CD4-positive, alpha-beta memory T cell (primary cell): ENCODE results near the gene AXIN1. TPM values are rescaled to one million over a fixed set of nuclear protein-coding genes. Genes with fewer than 3 reads are reported as not detected.

ENCODE experiments used
- CTCF ChIA-PET: fragments of 350-600 bp; sonication (Branson Sonifier 250); formaldehyde crosslinking; loops from one replicate; lab custom pipeline; 2021; ENCODE audit warnings: inconsistent platforms; ENCODE audit not compliant: partially characterized antibody; lab: Charles Lee
- POLR2A ChIA-PET: fragments of 350-600 bp; sonication (Branson Sonifier 250); formaldehyde crosslinking; loops from one replicate; lab custom pipeline; 2021; ENCODE audit not compliant: partially characterized antibody; lab: Charles Lee
- DNase-seq, 5 donors: peaks; one replicate each; pipeline versions ENCODE4 v3.0.0 to v3.0.0-alpha.2; 2020 to 2022; ENCODE audit warnings: mixed read lengths in 1 of 5
- H3K27ac ChIP-seq: one replicate; pipeline ENCODE4 v1.7.0; 2013; ENCODE audit warnings: low read depth, low read length
- H3K27me3 ChIP-seq: 2 replicates; pipeline ENCODE4 v1.7.0; 2013; ENCODE audit warnings: mild to moderate bottlenecking, low read length, moderate library complexity; ENCODE audit not compliant: insufficient read depth
- H3K36me3 ChIP-seq: 2 replicates; pipeline ENCODE4 v1.7.0; 2013; ENCODE audit warnings: mild to moderate bottlenecking, low read length, moderate library complexity; ENCODE audit not compliant: insufficient read depth
- H3K4me1 ChIP-seq: 2 replicates; pipeline ENCODE4 v1.7.0; 2013; ENCODE audit warnings: mild to moderate bottlenecking, low read length, moderate library complexity; ENCODE audit not compliant: insufficient read depth
- H3K4me3 ChIP-seq, 2 donors: one replicate each; pipeline ENCODE4 v1.7.0; 2013; ENCODE audit warnings: low read length in 2 of 2, mild to moderate bottlenecking in 1 of 2
- H3K9me3 ChIP-seq, 2 donors: one replicate each; pipeline ENCODE4 v1.7.0; 2013; ENCODE audit warnings: low read length in 2 of 2, control low read depth in 1 of 2; ENCODE audit not compliant: control insufficient read depth in 1 of 2
- H3K27ac Mint-ChIP-seq, 7 donors: one replicate each; pipeline ENCODE4 v1.8.0; 2020 to 2021; ENCODE audit warnings: mixed read lengths in 7 of 7, mild to moderate bottlenecking in 6 of 7, inconsistent platforms in 3 of 7, moderate library complexity in 3 of 7
- H3K27me3 Mint-ChIP-seq, 2 donors: one replicate each; pipeline ENCODE4 v1.8.0; 2020 to 2021; ENCODE audit warnings: mixed read lengths in 2 of 2
- H3K36me3 Mint-ChIP-seq, 2 donors: one replicate each; pipeline ENCODE4 v1.8.0; 2020 to 2021; ENCODE audit warnings: mixed read lengths in 2 of 2, inconsistent platforms in 1 of 2, mild to moderate bottlenecking in 1 of 2
- H3K4me1 Mint-ChIP-seq, 4 donors: one replicate each; pipeline ENCODE4 v1.8.0; 2020 to 2021; ENCODE audit warnings: mixed read lengths in 4 of 4, mild to moderate bottlenecking in 1 of 4
- H3K4me3 Mint-ChIP-seq, 8 donors: one replicate each; pipeline ENCODE4 v1.8.0; 2020 to 2021; ENCODE audit warnings: mixed read lengths in 8 of 8, mild to moderate bottlenecking in 7 of 8, moderate library complexity in 6 of 8, inconsistent platforms in 3 of 8
- H3K9me3 Mint-ChIP-seq, 8 donors: one replicate each; pipeline ENCODE4 v1.8.0; 2020 to 2021; ENCODE audit warnings: mixed read lengths in 8 of 8, mild to moderate bottlenecking in 5 of 8, inconsistent platforms in 3 of 8, moderate library complexity in 1 of 8
- intact Hi-C: fragments of 100-400 bp; cut with micrococcal nuclease; formaldehyde crosslinking; loops from one replicate; pipeline ENCODE4 v1.15.1; 2023
- polyA plus RNA-seq, 2 donors: library from polyadenylated mRNA; unstranded; fragments of 300-500 nt; fragmentation: Illumina TruSeq; gene quantifications; one replicate each; pipeline ENCODE4 v1.2.3, GENCODE V29; 2021
- total RNA-seq, 2 experiments: library from RNA; stranded (reverse); gene quantifications; one replicate each; pipeline ENCODE4 v1.2.3, GENCODE V29; 2021

The AXIN1 gene
- total and polyA plus RNA-seq, 4 experiments from 2014 or later: 0.67 to 43.0 (median 23.2) TPM

DNA sequence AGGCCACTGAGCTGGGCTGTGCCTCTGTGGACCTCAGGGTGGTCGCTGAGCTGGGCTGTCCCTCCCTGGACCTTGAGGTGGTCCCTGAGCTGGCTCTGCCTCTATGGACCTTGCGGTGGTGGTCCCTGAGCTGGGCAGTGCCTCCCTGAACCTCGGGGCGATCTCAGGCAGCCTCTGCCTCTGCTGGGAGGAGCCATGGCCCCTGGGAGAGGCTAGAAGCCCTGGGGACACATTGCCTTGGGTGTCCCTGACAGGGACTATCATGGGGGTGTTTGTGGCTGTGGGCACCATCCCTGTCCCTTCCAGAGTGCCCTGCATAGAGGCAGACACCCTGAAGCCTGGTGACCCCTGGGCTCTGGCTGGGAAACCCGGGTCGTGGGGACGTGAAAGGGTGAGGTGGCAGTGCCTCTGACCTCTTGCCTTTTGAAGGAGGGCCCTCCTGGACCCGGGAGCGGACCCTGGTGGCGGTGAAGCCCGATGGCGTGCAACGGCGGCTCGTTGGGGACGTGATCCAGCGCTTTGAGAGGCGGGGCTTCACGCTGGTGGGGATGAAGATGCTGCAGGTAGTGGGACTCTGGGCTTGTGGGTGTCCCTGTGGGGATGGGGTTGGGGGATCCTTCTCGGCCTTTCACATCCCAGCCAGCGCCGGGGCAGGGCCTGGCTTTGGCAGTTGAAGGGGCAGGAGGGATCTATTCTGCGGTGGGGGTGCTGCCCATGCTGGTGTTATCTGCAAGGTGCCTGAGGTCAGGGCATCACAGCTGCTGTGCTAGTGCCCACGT, 46.2 kb upstream of the AXIN1 start:
- Mint-ChIP-seq H3K27me3 (no peaks in the 10 kb centered on the region), H3K9me3 (no peaks in the 10 kb centered on the region), H3K4me1 (peaks cover 12 to 32% (median 18%) of the 10 kb centered on the region in 4 donors), H3K27ac (peak overlapping the region in 5 of 7 donors; percentile 46 to 91 (median 57)), H3K4me3 (peak overlapping the region; percentile 48 to 77 (median 68)), H3K36me3 (peaks cover 0 to 4% of the 10 kb centered on the region in 2 donors)
- H3K27me3 ChIP-seq: no peaks in the 10 kb centered on the region
- H3K27ac ChIP-seq: no peak overlapping the region
- DNase-seq: no peak
- H3K9me3 ChIP-seq: no peaks in the 10 kb centered on the region
- intact Hi-C loops: no loop called here
- ChIA-PET POLR2A (interaction anchor here (1.0 to 3.8 kb wide), 3 partner anchors 11 to 129 kb away, joined by 3 to 35 read pairs (median 4); partner anchors contain the start of genes CAPN15 and PGAP6), CTCF (no interaction called here)
- H3K4me1 ChIP-seq: peaks cover 20% of the 10 kb centered on the region
- H3K36me3 ChIP-seq: no peaks in the 10 kb centered on the region
- no peak overlapping the region for H3K4me3 ChIP-seq

DNA sequence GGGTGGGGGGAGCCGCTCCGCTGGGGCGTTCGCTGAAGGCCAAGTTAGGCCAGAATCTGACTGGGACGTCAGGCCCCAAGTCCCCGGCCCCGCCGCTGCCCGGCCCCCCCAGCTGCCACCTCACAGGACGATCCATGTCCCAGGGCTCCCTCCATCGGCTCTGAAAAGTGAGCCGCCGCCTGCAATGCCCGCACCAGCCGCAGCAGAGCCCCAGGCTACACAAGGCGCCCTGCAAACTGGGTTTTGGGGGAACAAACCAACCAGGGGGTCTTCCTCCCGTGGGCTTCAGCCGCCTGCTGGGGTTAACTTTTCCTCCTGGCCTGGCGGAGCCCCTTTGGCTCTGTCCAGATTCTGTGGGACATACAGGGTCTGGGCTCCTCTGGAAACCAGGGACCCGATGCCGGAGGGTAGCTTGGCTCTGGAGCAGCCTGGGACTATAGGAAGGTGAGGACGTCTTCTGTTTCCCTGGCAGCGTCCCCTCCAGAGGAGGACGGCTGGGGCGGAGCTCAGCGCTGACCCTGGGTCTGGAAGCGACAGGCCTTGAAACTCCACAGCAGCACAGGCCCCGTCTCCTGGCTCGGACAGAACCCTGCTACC, 45.3 kb upstream of the AXIN1 start:
- Mint-ChIP-seq H3K36me3 (peaks cover 0 to 4% of the 10 kb centered on the region in 2 donors), H3K9me3 (no peaks in the 10 kb centered on the region), H3K27me3 (no peaks in the 10 kb centered on the region), H3K4me3 (peak overlapping the region; percentile 45 to 78 (median 68)), H3K27ac (peak overlapping the region in 5 of 7 donors; percentile 13 to 84 (median 48)), H3K4me1 (peaks cover 12 to 32% (median 18%) of the 10 kb centered on the region in 4 donors)
- Histone ChIP-seq H3K9me3 (no peaks in the 10 kb centered on the region), H3K27ac (no peak overlapping the region), H3K36me3 (no peaks in the 10 kb centered on the region), H3K4me1 (peaks cover 20% of the 10 kb centered on the region), H3K27me3 (no peaks in the 10 kb centered on the region), H3K4me3 (no peak overlapping the region)
- POLR2A ChIA-PET: interaction anchor here (1.0 kb wide), 1 partner anchor 13 kb away, joined by 3 read pairs; no protein-coding TSS in a partner anchor
- CTCF ChIA-PET: no interaction called here
- intact Hi-C loops: no loop called here
- no peak for DNase-seq

DNA sequence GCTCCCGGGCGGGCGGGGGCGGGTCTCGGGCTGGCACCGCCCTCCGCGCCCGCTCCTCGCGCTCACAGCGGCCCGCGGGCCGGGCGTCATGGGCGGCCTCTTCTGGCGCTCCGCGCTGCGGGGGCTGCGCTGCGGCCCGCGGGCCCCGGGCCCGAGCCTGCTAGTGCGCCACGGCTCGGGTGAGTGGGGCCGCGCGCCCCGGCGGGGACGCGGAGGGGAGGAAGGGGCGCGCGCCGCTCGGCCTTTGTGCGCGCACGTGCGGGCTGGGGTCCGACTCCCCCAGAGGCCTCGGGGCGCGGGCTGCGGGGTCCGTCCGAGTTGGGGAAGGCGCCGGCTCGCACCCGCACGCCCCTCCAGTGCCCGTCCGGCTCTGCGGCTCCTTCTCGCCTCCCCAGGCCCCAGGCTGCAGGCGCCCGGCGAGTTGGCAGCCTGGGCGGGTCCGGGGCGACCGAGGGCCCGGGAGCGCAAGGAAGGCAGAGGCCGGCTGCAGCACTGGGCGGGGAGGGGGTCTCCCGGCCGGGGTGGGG, 44.7 kb upstream of the AXIN1 start, which contains the start of gene NME4:
TSS of gene NME4 (plus strand) at position 65 of the 527 bp plus-strand sequence. CDS start at position 89, 24 bp downstream.
- Histone ChIP-seq H3K9me3 (no peaks in the 10 kb centered on the region), H3K4me1 (peaks cover 20% of the 10 kb centered on the region), H3K36me3 (no peaks in the 10 kb centered on the region), H3K27me3 (no peaks in the 10 kb centered on the region), H3K4me3 (peak within 1 kb of the TSS in 1 of 2 donors; percentile 19), H3K27ac (no peak within 1 kb of the TSS)
- ChIA-PET POLR2A (interaction anchor here (1.0 to 1.2 kb wide), 2 partner anchors 13 to 298 kb away, joined by 3 to 4 read pairs; no protein-coding TSS in a partner anchor), CTCF (no interaction called here)
- H3K36me3 Mint-ChIP-seq: peaks cover 0 to 4% of the 10 kb centered on the region in 2 donors
- H3K9me3 Mint-ChIP-seq: no peaks in the 10 kb centered on the region
- H3K27me3 Mint-ChIP-seq: no peaks in the 10 kb centered on the region
- peak within 1 kb of the TSS; percentile 86 to 92 (median 89) for H3K4me3 Mint-ChIP-seq
- DNase-seq: peak in 3 of 5 donors; percentile 22 to 33 (median 23)
- peak within 1 kb of the TSS; percentile 84 to 92 (median 90) for H3K27ac Mint-ChIP-seq
- peaks cover 12 to 33% (median 18%) of the 10 kb centered on the region in 4 donors for H3K4me1 Mint-ChIP-seq
- intact Hi-C loops: no loop called here

- H3K4me3 Mint-ChIP-seq: peak overlapping the region; percentile 86 to 92 (median 89)
- intact Hi-C loops: no loop called here
- peaks cover 20% of the 10 kb centered on the region for H3K4me1 ChIP-seq
- no peaks in the 10 kb centered on the region for H3K36me3 ChIP-seq
- H3K4me1 Mint-ChIP-seq: peaks cover 15 to 39% (median 23%) of the 10 kb centered on the region in 4 donors
- CTCF ChIA-PET: no interaction called here
- POLR2A ChIA-PET: interaction anchor here (1.0 to 1.2 kb wide), 2 partner anchors 14 to 299 kb away, joined by 4 read pairs; no protein-coding TSS in a partner anchor
- H3K9me3 ChIP-seq: no peaks in the 10 kb centered on the region
- no peak overlapping the region for H3K27ac ChIP-seq
- peaks cover 0 to 2% (median 0%) of the 10 kb centered on the region in 8 donors for H3K9me3 Mint-ChIP-seq
- no peaks in the 10 kb centered on the region for H3K27me3 ChIP-seq
- H3K36me3 Mint-ChIP-seq: peaks cover 0 to 4% of the 10 kb centered on the region in 2 donors
- no peak for DNase-seq
- H3K27ac Mint-ChIP-seq: peak overlapping the region; percentile 82 to 92 (median 90)
- H3K4me3 ChIP-seq: no peak overlapping the region
- H3K27me3 Mint-ChIP-seq: no peaks in the 10 kb centered on the region
These were observed 44.1 kb upstream of the AXIN1 start for GRCh38 chr16:396605-397004.

- no peaks in the 10 kb centered on the region for H3K27me3 Mint-ChIP-seq
- Histone ChIP-seq H3K36me3 (no peaks in the 10 kb centered on the region), H3K9me3 (no peaks in the 10 kb centered on the region), H3K4me1 (peaks cover 20% of the 10 kb centered on the region), H3K27ac (no peak overlapping the region), H3K4me3 (no peak overlapping the region), H3K27me3 (no peaks in the 10 kb centered on the region)
- peak overlapping the region in 5 of 7 donors; percentile 42 to 92 (median 87) for H3K27ac Mint-ChIP-seq
- DNase-seq: no peak
- POLR2A ChIA-PET: interaction anchor here (1.0 to 1.2 kb wide), 2 partner anchors 13 to 299 kb away, joined by 4 read pairs; no protein-coding TSS in a partner anchor
- peaks cover 0 to 2% (median 0%) of the 10 kb centered on the region in 8 donors for H3K9me3 Mint-ChIP-seq
- CTCF ChIA-PET: no interaction called here
- H3K36me3 Mint-ChIP-seq: peaks cover 0 to 4% of the 10 kb centered on the region in 2 donors
- H3K4me3 Mint-ChIP-seq: peak overlapping the region; percentile 86 to 92 (median 89)
- H3K4me1 Mint-ChIP-seq: peaks cover 15 to 39% (median 23%) of the 10 kb centered on the region in 4 donors
- intact Hi-C loops: no loop called here
These were observed 43.7 kb upstream of the AXIN1 start for GRCh38 chr16:396199-396598.

DNA sequence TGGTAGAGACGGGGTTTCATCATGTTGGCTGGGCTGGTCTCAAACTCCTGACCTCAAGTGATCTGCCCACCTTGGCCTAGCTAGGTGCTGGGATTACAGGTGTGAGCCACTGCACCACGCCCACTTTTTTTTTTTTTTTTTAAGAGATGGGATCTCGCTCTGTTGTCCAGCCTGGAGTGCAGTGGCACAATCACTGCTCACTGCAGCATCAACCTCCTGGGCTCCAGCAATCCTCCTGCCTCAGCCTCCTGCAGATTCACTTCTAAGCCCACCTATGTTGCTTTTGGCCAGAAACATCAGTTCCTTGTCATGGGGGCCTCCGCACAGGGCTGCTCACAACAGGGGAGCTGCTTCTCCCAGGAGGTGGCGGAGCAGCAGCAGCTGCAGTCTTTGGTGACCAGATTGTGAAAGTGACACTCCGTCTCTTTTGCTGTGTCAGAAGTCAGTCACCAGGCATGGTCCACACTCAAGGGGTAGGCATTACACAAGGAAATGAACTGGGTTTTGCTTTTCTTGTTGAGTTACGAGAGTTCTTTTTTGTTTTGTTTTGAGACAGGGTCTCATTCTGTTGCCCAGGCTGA, 40.0 kb upstream of the AXIN1 start:
- H3K36me3 Mint-ChIP-seq: peaks cover 0 to 2% of the 10 kb centered on the region in 2 donors
- H3K4me1 ChIP-seq: peaks cover 8% of the 10 kb centered on the region
- POLR2A ChIA-PET: interaction anchor here (0.5 to 2.8 kb wide), 3 partner anchors 9 to 41 kb away, joined by 3 to 15 read pairs (median 11); partner anchors contain the start of gene DECR2
- no peak overlapping the region for H3K4me3 ChIP-seq
- DNase-seq: no peak
- H3K27me3 Mint-ChIP-seq: no peaks in the 10 kb centered on the region
- H3K4me1 Mint-ChIP-seq: peaks cover 12 to 16% (median 14%) of the 10 kb centered on the region in 4 donors
- no peaks in the 10 kb centered on the region for H3K9me3 ChIP-seq
- H3K4me3 Mint-ChIP-seq: peak overlapping the region in 1 of 8 donors; percentile 18
- peaks cover 0 to 2% (median 0%) of the 10 kb centered on the region in 8 donors for H3K9me3 Mint-ChIP-seq
- CTCF ChIA-PET: interaction anchor here (1.4 to 2.0 kb wide), 2 partner anchors 8 to 95 kb away, joined by 3 to 7 read pairs; partner anchors contain the start of gene DECR2
- no peaks in the 10 kb centered on the region for H3K27me3 ChIP-seq
- intact Hi-C loops: loop anchor here (1.0 kb wide), 1 partner anchor 276 kb away; the partner anchor contains the start of gene RHOT2
- H3K36me3 ChIP-seq: no peaks in the 10 kb centered on the region
- H3K27ac Mint-ChIP-seq: peak overlapping the region in 3 of 7 donors; percentile 36 to 86 (median 61)
- H3K27ac ChIP-seq: no peak overlapping the region
